AG10803 (cell line): ENCODE measurements around the gene SLC39A1.

Experiments used
- DNase-seq: peaks from one replicate; pipeline ENCODE4 v3.0.0; 2010; ENCODE audit warnings: low read depth
- H3K4me3 ChIP-seq: 2 replicates; pipeline ENCODE4 v1.5.1; 2011; ENCODE audit warnings: mild to moderate bottlenecking, low read length, control low read depth
- CTCF ChIP-seq: conservative IDR thresholded peaks from 2 replicates; pipeline ENCODE4 v1.5.1; 2011; ENCODE audit warnings: mild to moderate bottlenecking, low read length, control low read depth, inconsistent platforms

The SLC39A1 gene

GRCh38 chr1:153945795-153946621, 17.3 kb downstream of the SLC39A1 start:
- peak overlapping the region; percentile 85 for H3K4me3 ChIP-seq
- no peak for TF ChIP-seq CTCF
- DNase-seq: peak; percentile 74

- no peak for TF ChIP-seq CTCF
- peak; percentile 53 for DNase-seq
- H3K4me3 ChIP-seq: peak overlapping the region; percentile 85
Measured at GRCh38 chr1:153945131-153945794, 18.1 kb downstream of the SLC39A1 start.

- DNase-seq: no peak
- no peak for TF ChIP-seq CTCF
- H3K4me3 ChIP-seq: peak overlapping the region; percentile 85
Measured at GRCh38 chr1:153944827-153945117, 18.6 kb downstream of the SLC39A1 start.

- DNase-seq: no peak
- no peak for TF ChIP-seq CTCF
- no peak overlapping the region for H3K4me3 ChIP-seq
Measured at GRCh38 chr1:153944005-153944826, 19.1 kb downstream of the SLC39A1 start.

- TF ChIP-seq CTCF: no peak
- DNase-seq: no peak
- H3K4me3 ChIP-seq: no peak overlapping the region
Measured at GRCh38 chr1:153942766-153943549, 20.4 kb downstream of the SLC39A1 start.

- no peak for TF ChIP-seq CTCF
- DNase-seq: no peak
- no peak overlapping the region for H3K4me3 ChIP-seq
Measured at GRCh38 chr1:153941826-153942725, 21.3 kb downstream of the SLC39A1 start.
